ENCODE results near the gene SLC22A23. TPM values are rescaled to one million over a fixed set of nuclear protein-coding genes. Genes with fewer than 3 reads are reported as not detected.

The SLC22A23 gene
- total and polyA plus RNA-seq, 2 of the 4 experiments (the other 2 are of a cell fraction) = 0.72 to 1.6 TPM

- in situ Hi-C loops (cut with MboI; ENCODE audit: low sequenced_read_pairs) = no loop called here
- TF ChIP-seq MAFK (IDR thresholded peaks at IDR 0.05; ENCODE audit: low read depth, low read length) = no peak
- no peak for TF ChIP-seq MAZ (IDR thresholded peaks at IDR 0.05; ENCODE audit: borderline replicate concordance, low read depth, low read length)
- no peak for TF ChIP-seq MXI1 (IDR thresholded peaks at IDR 0.05; ENCODE audit: borderline replicate concordance, low read depth, low read length)
- TF ChIP-seq, protein P1, sequence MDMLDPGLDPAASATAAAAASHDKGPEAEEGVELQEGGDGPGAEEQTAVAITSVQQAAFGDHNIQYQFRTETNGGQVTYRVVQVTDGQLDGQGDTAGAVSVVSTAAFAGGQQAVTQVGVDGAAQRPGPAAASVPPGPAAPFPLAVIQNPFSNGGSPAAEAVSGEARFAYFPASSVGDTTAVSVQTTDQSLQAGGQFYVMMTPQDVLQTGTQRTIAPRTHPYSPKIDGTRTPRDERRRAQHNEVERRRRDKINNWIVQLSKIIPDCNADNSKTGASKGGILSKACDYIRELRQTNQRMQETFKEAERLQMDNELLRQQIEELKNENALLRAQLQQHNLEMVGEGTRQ (IDR thresholded peaks at IDR 0.05; ENCODE audit: low read depth, low read length) = no peak
- TF ChIP-seq ELK1 (IDR thresholded peaks at IDR 0.05; ENCODE audit: borderline replicate concordance, low read depth, low read length) = no peak
- no peak for TF ChIP-seq BHLHE40 (IDR thresholded peaks at IDR 0.05; ENCODE audit: low read depth, low read length)
- TF ChIP-seq CHD1 (IDR thresholded peaks at IDR 0.05; ENCODE audit: low read depth, low read length) = no peak
- no peak for TF ChIP-seq RCOR1 (IDR thresholded peaks at IDR 0.05; ENCODE audit: insufficient replicate concordance, low read length)
- TF ChIP-seq, protein P2, sequence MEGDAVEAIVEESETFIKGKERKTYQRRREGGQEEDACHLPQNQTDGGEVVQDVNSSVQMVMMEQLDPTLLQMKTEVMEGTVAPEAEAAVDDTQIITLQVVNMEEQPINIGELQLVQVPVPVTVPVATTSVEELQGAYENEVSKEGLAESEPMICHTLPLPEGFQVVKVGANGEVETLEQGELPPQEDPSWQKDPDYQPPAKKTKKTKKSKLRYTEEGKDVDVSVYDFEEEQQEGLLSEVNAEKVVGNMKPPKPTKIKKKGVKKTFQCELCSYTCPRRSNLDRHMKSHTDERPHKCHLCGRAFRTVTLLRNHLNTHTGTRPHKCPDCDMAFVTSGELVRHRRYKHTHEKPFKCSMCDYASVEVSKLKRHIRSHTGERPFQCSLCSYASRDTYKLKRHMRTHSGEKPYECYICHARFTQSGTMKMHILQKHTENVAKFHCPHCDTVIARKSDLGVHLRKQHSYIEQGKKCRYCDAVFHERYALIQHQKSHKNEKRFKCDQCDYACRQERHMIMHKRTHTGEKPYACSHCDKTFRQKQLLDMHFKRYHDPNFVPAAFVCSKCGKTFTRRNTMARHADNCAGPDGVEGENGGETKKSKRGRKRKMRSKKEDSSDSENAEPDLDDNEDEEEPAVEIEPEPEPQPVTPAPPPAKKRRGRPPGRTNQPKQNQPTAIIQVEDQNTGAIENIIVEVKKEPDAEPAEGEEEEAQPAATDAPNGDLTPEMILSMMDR (conservative IDR thresholded peaks at IDR 0.05; ENCODE audit: low read depth, low read length) = no peak
- no peak for TF ChIP-seq NFE2L2 (IDR thresholded peaks at IDR 0.05; ENCODE audit: low read depth, low read length)
- TF ChIP-seq RAD21 (IDR thresholded peaks at IDR 0.05; ENCODE audit: low read length) = no peak
- no peak for TF ChIP-seq FOS (IDR thresholded peaks at IDR 0.05; ENCODE audit: low read depth, low read length)
- no peak for TF ChIP-seq CEBPB (IDR thresholded peaks at IDR 0.05; ENCODE audit: low read depth, low read length)
- H3K4ac ChIP-seq (ENCODE audit: low read depth, low read length) = no peak overlapping the region
- peaks cover 19% of the 10 kb centered on the region for H3K27me3 ChIP-seq (ENCODE audit: control insufficient read depth, insufficient read depth, low read length)
- H3K4me3 ChIP-seq (ENCODE audit: insufficient read depth, low read depth, low read length) = no peak overlapping the region
- no peak overlapping the region for H4K91ac ChIP-seq (ENCODE audit: insufficient read depth, low read depth, low read length)
- DNase-seq (no peak), ATAC-seq (ENCODE audit: low read depth) (no peak)
- H4K8ac ChIP-seq (ENCODE audit: low read depth in 2 of 2, low read length in 2 of 2) = no peak overlapping the region
- H3K4me1 ChIP-seq (ENCODE audit: control insufficient read depth, insufficient read depth, low read length) = no peaks in the 10 kb centered on the region
- no peaks in the 10 kb centered on the region for H3K9me1 ChIP-seq (ENCODE audit: insufficient read depth, low read length)
- 78% methylated on average over 5 of the region's 7 CpGs; no CpG with 5 or more reads in 1 of the 2 experiments for WGBS, 2 experiments (ENCODE audit: extremely low coverage in 2 of 2, insufficient read length in 1 of 2)
- H3K79me1 ChIP-seq (ENCODE audit: low read depth in 1 of 2, low read length in 2 of 2) = no peaks in the 10 kb centered on the region
- peaks cover 7% of the 10 kb centered on the region for H3K9me3 ChIP-seq (ENCODE audit: control insufficient read depth, insufficient read depth, low read length)
- no peak overlapping the region for H3K18ac ChIP-seq (ENCODE audit: low read depth, low read length)
- no peak overlapping the region for H3K14ac ChIP-seq (replicated peaks; ENCODE audit: low read depth, low read length)
- H4K5ac ChIP-seq (ENCODE audit: low read depth, low read length) = no peak overlapping the region
- dilution Hi-C loops (cut with HindIII; ENCODE audit: low sequenced_read_pairs, unreplicated experiment) = no loop called here
- no peak overlapping the region for H2BK20ac ChIP-seq (ENCODE audit: low read depth, low read length)
- H2BK5ac ChIP-seq (ENCODE audit: low read depth, low read length, poor library complexity, severe bottlenecking) = no peak overlapping the region
- H2BK15ac ChIP-seq (ENCODE audit: low read depth, low read length) = no peak overlapping the region
- no peak overlapping the region for H3K23ac ChIP-seq (ENCODE audit: low read depth, low read length)
- intact Hi-C loops (cut with micrococcal nuclease) = no loop called here
- no peaks in the 10 kb centered on the region for H3K36me3 ChIP-seq (ENCODE audit: control insufficient read depth, insufficient read depth, low read length)
- H3K27ac ChIP-seq (ENCODE audit: insufficient read depth, low read length) = no peak overlapping the region
- no peak overlapping the region for H3K9ac ChIP-seq (ENCODE audit: low read depth, low read length)
- H4K20me1 ChIP-seq (ENCODE audit: insufficient read depth, low read length) = no peaks in the 10 kb centered on the region
- POLR2A ChIA-PET (ENCODE audit: unreplicated experiment) = no interaction called here
- no TSS peak for BruUV-seq (replicated peaks)
- H2BK120ac ChIP-seq (ENCODE audit: low read depth, low read length) = no peak overlapping the region
- H2AK5ac ChIP-seq (ENCODE audit: low read depth, low read length) = no peak overlapping the region
- CTCF ChIA-PET = no interaction called here
- H2AFZ ChIP-seq (replicated peaks; ENCODE audit: low read length, poor library complexity) = no peak overlapping the region
- no peak overlapping the region for H2AK9ac ChIP-seq (replicated peaks; ENCODE audit: low read depth, low read length, poor library complexity)
- H3K56ac ChIP-seq (ENCODE audit: extremely low read depth, insufficient read depth, low read length) = no peak overlapping the region
- no peak overlapping the region for H3K4me2 ChIP-seq (ENCODE audit: low read depth, low read length)
These were observed 48.2 kb downstream of the SLC22A23 start for GRCh38 chr6:3408665-3409064.
